ENCODE results near the gene ABCG1.

DNA sequence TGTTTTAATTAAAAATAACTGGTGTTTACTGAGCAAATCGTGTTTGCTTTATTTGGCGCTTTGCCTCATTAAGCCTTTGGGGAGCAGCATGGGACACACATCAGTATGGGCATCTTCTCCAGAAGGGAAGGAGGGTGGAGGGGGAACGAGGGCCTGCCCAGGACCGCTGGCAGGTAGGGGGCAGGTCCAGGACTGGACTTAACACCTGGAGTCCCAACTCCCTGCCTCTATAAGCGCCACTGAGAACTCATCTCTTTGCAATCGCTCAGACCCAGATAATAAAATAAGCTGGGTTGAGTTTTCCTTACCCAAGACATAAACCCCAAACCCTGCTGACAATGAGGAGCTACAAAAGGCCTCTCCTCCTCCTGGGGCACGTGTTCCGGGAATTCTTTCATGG lies 15.1 kb downstream of the ABCG1 start:
- TF ChIP-seq, protein P1, sequence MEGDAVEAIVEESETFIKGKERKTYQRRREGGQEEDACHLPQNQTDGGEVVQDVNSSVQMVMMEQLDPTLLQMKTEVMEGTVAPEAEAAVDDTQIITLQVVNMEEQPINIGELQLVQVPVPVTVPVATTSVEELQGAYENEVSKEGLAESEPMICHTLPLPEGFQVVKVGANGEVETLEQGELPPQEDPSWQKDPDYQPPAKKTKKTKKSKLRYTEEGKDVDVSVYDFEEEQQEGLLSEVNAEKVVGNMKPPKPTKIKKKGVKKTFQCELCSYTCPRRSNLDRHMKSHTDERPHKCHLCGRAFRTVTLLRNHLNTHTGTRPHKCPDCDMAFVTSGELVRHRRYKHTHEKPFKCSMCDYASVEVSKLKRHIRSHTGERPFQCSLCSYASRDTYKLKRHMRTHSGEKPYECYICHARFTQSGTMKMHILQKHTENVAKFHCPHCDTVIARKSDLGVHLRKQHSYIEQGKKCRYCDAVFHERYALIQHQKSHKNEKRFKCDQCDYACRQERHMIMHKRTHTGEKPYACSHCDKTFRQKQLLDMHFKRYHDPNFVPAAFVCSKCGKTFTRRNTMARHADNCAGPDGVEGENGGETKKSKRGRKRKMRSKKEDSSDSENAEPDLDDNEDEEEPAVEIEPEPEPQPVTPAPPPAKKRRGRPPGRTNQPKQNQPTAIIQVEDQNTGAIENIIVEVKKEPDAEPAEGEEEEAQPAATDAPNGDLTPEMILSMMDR (IDR thresholded peaks at IDR 0.05), result no peak
- no peak for TF ChIP-seq POLR2A (IDR thresholded peaks at IDR 0.05)

Measured in Peyer's patch (tissue), 4 donors.